NCI-H82 treated with DMSO at 0.1 percent for 48 hours (cell line): ENCODE results near the gene OTOF.

Experiments
- DNase-seq: peaks from one replicate; lab custom pipeline; 2025; ENCODE audit not compliant: unreplicated experiment; lab: John Stamatoyannopoulos, UW

Gene OTOF

DNA sequence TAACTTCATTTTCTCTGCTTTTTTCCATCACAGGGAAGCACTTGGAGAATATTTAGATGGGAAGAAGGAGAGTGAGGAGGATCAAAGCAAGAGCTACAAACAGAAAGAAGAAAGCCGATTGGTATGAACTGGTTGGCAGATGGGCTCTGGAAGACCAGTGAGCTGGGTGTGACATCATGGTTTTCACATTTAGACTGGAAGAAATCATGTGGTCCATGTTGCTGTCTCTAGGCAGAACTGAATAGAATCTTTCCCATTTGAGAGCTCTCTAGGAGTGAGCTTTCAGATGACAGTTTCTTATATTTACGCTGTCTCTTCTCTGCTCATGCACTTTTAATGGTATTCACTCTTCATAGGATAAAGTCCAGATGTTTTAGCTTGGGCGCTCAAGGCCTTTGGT, 63.6 kb downstream of the OTOF start:
- DNase-seq = no peak

DNA sequence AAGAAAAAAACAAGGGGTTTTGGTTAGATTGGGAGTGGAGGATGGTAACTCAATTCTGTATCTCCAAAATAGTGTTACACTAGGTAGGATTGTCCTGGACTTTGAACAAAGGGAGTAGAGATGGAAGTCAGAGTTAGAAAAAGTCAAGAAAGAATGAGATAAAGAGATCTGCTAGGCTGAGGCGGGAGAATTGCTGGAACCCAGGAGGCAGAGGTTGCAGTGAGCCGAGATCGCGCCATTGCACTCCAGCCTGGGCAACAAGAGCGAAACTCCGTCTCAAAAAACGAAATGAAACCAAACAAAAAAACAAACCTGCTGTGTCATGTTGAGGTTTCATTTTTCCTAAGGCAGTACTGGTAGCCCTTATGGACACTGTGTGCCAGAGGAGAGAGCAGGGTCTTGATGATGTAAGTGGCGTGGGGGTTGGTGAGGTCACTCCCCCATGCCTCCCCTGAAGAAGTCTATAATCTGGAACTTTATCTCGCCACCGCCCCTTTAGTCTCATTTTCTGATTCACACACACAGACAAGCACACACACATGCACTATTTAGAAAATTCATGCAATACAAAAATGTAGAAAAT, 65.7 kb downstream of the OTOF start:
- no peak for DNase-seq

DNA sequence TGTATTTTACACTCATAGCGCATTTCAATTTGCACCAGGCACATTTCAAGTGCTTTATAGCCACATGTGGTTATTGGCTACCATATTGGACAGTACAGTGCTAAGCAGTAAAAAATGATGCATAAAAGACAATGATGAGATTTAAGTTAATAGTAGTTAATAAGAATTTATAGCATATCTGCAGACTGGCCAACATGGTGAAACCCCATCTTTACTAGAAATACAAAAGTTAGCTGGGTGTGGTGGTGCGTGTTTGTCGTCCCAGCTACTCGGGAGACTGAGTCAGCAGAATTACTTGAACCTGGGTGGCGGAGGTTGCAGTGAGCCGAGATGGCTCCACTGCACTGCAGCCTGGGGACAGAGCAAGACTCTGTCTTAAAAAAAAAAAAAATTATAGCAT, 66.5 kb downstream of the OTOF start:
- DNase-seq = no peak

DNA sequence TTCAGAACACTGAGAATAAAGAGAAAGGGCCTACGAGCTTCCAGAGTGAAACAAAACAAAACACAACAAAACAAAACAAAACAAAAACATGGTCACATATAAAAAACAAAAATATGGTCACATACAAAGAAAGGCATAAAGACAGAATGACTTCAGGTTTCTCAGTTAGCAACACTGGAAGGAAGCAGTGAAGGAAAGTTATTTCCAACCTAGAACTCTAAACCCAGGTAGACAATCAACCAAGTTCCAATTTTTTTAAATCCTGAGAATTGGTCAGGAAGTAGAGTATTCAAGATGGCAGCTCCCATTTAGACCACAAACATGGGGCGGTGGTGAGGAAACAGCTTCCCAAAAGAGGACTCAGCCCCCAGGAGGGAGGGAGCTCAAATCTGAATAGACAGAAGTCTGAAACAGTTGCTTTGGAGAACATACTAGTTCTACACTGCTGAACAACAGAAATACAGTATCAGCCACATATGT, 67.1 kb downstream of the OTOF start:
- DNase-seq = no peak

DNA sequence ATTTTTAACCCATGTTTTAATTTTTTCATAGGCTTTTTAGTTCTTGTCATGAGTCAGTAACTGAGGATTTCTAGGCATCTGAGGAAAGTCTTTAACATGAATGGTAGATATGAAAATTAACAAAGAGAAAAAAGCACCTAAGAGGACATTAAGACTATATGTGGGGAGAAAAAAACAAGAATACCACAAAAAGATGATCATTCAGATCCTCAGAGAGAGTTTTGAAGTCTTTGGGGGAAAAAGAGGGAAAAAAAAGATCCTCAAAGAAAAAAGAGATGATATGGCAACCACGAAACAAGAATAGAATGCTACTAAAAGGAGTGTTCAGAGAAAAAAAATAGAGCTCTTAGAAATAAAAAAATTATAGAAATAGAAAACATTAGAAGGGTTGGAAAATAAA, 68.1 kb downstream of the OTOF start:
- no peak for DNase-seq

DNA sequence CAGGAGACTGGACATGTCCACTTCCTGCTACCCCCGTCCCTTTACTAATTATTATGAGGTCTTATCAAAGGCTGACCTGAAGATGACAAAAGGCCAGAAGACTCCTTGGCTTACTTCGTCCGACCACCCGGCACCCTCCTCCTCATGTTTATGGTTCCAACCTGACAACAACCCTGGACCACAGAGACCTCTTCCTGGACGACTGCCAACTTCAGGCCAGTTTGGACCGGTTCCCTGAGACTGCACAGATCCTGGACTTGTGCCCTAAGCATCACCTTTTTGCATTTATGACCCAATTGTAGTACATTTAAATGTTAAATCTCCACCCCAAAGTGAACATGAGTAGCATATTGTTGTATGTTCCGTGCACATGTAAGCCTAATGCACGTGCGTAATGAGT, 70.4 kb downstream of the OTOF start:
- DNase-seq = no peak
